Upper lobe of left lung (tissue), 6 donors: ENCODE data around the gene UBR1. TPM values are rescaled to one million over a fixed set of nuclear protein-coding genes. Genes with fewer than 3 reads are reported as not detected.
"Not testable (repeated sequence)": the region's sequence is repeated elsewhere in the genome, so short reads cannot be mapped to it uniquely, and the experiment has no call there.

Experiments used
- ATAC-seq, 2 donors: fragments of 200-7000 bp; cut with Tn5 transposase; one replicate each; pipeline ENCODE4 v1.9.1; 2022; ENCODE audit warnings: mild to moderate bottlenecking in 2 of 2, moderate library complexity in 2 of 2; ENCODE audit not compliant: low FRiP score in 2 of 2
- DNase-seq, 2 donors: peaks; one replicate each; pipeline ENCODE4 v3.0.0-alpha.2; 2019 to 2020
- H3K27ac ChIP-seq, 4 donors: fragments of 200-600 bp; sonication (generic); one replicate each; pipeline ENCODE4 v1.5.1; 2016 to 2019
- H3K27me3 ChIP-seq, 4 donors: fragments of 200-600 bp; sonication (generic); one replicate each; pipeline ENCODE4 v1.5.1; 2017 to 2019
- H3K36me3 ChIP-seq, 4 donors: fragments of 200-600 bp; sonication (generic); one replicate each; pipeline ENCODE4 v1.5.1; 2016 to 2019
- H3K4me1 ChIP-seq, 4 donors: fragments of 200-600 bp; sonication (generic); one replicate each; pipeline ENCODE4 v1.5.1; 2018 to 2019
- H3K4me3 ChIP-seq, 4 donors: fragments of 200-600 bp; sonication (generic); one replicate each; pipeline ENCODE4 v1.5.1; 2017 to 2019; ENCODE audit warnings: mild to moderate bottlenecking in 2 of 4, moderate library complexity in 1 of 4
- H3K9me3 ChIP-seq, 4 donors: fragments of 200-600 bp; sonication (generic); one replicate each; pipeline ENCODE4 v1.5.1; 2018 to 2019
- CTCF ChIP-seq, 6 experiments: fragments of 450-650 bp in 4 of 6; fragments of 200-600 bp in 2 of 6; sonication (generic) in 2 of 6; IDR thresholded peaks; one replicate each; pipeline ENCODE4 v1.5.1; 2016 to 2019; ENCODE audit warnings: antibody characterized with exemption in 6 of 6
- EP300 ChIP-seq, 4 donors: sonication (generic); formaldehyde crosslinking; IDR thresholded peaks; one replicate each; pipeline ENCODE4 v1.5.1; 2017; ENCODE audit warnings: antibody characterized with exemption in 4 of 4, control low read depth in 2 of 4
- POLR2A ChIP-seq, 4 donors: fragments of 450-650 bp; IDR thresholded peaks; one replicate each; pipeline ENCODE4 v1.5.1; 2016 to 2017; ENCODE audit warnings: antibody characterized with exemption in 4 of 4, mild to moderate bottlenecking in 2 of 4
- POLR2AphosphoS5 ChIP-seq, 2 donors: sonication (generic); formaldehyde crosslinking; IDR thresholded peaks; one replicate each; pipeline ENCODE4 v1.5.1; 2017; ENCODE audit warnings: antibody characterized with exemption in 2 of 2
- WGBS, 2 donors: methylation state at CpG; one replicate each; pipeline ENCODE4 v1.1.5; 2017 to 2018; 5-methylcytosine and 5-hydroxymethylcytosine counted together
- total RNA-seq, 6 donors: library from RNA; depleted of rRNA in 4 of 6; stranded (reverse); fragments of >200 nt in 4 of 6; gene quantifications; one replicate each; pipeline versions ENCODE4 v1.1.0 to v1.2.1, GENCODE V29; 2016 to 2021
- donor health status: DM: no; HTN: no; CAD: no; lungs with moderate emphysema.
- donor health status: DM: no; HTN: yes; CAD: no; lungs with severe emphysema.

Gene UBR1
- total RNA-seq, 6 donors from 2014 or later, result 23.7 to 49.2 (median 27.2) TPM

- H3K4me3 ChIP-seq, result no peak overlapping the region
- DNase-seq (no peak), ATAC-seq (no peak)
- no peaks in the 10 kb centered on the region for H3K27me3 ChIP-seq
- no peak overlapping the region for H3K27ac ChIP-seq
- H3K36me3 ChIP-seq, result peaks cover 5 to 64% (median 17%) of the 10 kb centered on the region in 4 donors
- H3K9me3 ChIP-seq, result no peaks in the 10 kb centered on the region
- no peaks in the 10 kb centered on the region for H3K4me1 ChIP-seq
- no peak for TF ChIP-seq EP300 (IDR thresholded peaks at IDR 0.05)
- TF ChIP-seq POLR2A (IDR thresholded peaks at IDR 0.05), result no peak
- no peak for TF ChIP-seq POLR2AphosphoS5 (IDR thresholded peaks at IDR 0.05)
- no peak for TF ChIP-seq CTCF (IDR thresholded peaks at IDR 0.05)
- 86 to 94% methylated on average over 3 of the region's 3 CpGs for WGBS, 2 donors
Observed at GRCh38 chr15:42992626-42993025, 113.2 kb downstream of the UBR1 start.

DNA sequence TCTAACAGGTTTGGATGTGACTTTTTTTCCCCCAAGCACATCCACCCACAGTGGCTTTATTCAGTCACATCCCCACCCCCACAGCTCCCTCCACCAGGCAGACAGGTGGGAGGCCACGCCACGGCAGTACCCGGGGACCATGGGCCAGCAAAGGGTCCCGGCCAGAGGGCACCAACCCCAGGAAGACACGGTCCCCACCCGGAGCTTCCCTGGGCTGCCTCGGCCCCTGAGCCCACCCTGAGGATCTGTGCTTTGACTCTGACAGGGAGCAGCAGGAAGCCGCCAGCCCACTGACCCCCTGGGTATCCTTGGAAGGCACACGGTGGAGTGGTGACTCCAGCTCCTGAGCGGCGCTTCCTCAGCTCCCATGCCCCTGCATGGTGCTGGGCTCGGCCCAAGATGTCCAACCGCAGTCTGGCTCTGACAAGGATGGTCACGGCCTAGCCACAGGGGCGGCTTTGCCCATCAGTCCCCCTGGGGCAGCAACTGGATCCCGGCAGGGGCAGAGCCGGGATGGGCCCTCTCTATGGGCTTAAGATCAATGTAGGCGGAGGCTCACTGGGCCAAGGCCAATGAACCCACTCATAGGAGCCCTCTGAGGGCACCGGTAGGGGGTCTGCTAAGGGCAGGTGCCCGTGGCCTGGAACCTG, 119.0 kb downstream of the UBR1 start:
- Histone ChIP-seq H3K4me1 (no peaks in the 10 kb centered on the region), H3K27ac (no peak overlapping the region), H3K27me3 (no peaks in the 10 kb centered on the region), H3K9me3 (no peaks in the 10 kb centered on the region), H3K36me3 (peaks cover 4 to 73% (median 29%) of the 10 kb centered on the region in 4 donors), H3K4me3 (no peak overlapping the region)
- 98 to 99% methylated on average over 8 to 18 of the region's 20 CpGs for WGBS, 2 donors
- ATAC-seq, result no peak
- DNase-seq, result peak in 1 of 2 donors; percentile 62
- TF ChIP-seq POLR2AphosphoS5 (IDR thresholded peaks at IDR 0.05), result no peak
- TF ChIP-seq CTCF (IDR thresholded peaks at IDR 0.05), result no peak
- TF ChIP-seq POLR2A (IDR thresholded peaks at IDR 0.05), result no peak
- no peak for TF ChIP-seq EP300 (IDR thresholded peaks at IDR 0.05)

DNA sequence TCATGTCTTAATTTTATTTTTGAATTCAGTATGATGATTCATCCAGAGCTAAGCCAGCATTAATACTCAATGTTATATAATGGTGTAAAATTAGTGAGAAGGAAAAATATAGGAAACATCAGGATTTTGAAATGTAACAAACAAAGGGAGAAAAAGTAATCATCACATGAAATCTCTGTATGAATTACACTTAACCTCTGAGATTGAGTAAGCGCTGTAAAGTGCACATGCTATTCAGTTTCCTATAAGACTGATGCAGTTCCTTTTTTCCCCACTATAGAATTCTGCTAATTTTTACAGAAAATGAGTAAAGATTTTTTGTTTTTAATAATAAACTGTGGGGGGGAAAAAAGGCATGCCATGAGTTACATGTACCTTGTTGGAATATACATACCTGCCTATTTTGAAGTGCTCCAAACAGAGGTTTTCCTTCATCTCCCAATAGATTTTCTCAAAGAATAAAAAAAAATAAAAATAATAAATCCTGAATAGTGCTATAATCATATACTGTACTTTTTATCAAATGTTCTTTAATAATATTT, 121.3 kb downstream of the UBR1 start:
- no peak overlapping the region for H3K4me3 ChIP-seq
- no peak overlapping the region for H3K27ac ChIP-seq
- H3K36me3 ChIP-seq, result peaks cover 4 to 76% (median 34%) of the 10 kb centered on the region in 4 donors
- H3K4me1 ChIP-seq, result no peaks in the 10 kb centered on the region
- 96 to 98% methylated on average over 1 of the region's 1 CpG for WGBS, 2 donors
- no peaks in the 10 kb centered on the region for H3K27me3 ChIP-seq
- no peaks in the 10 kb centered on the region for H3K9me3 ChIP-seq
- no peak for DNase-seq
- no peak for ATAC-seq
- no peak for TF ChIP-seq EP300 (IDR thresholded peaks at IDR 0.05)
- TF ChIP-seq CTCF (IDR thresholded peaks at IDR 0.05), result no peak
- no peak for TF ChIP-seq POLR2A (IDR thresholded peaks at IDR 0.05)
- TF ChIP-seq POLR2AphosphoS5 (IDR thresholded peaks at IDR 0.05), result no peak

- not testable (repeated sequence) for H3K4me1 ChIP-seq, H3K4me3 ChIP-seq, DNase-seq, H3K9me3 ChIP-seq, ATAC-seq, H3K27ac ChIP-seq, H3K27me3 ChIP-seq
- H3K36me3 ChIP-seq, result peaks cover 5 to 79% (median 38%) of the 10 kb centered on the region in 4 donors
- WGBS, 2 donors, result 95 to 98% methylated on average over 6 of the region's 6 CpGs
Observed at GRCh38 chr15:42979113-42979512, 126.7 kb downstream of the UBR1 start.

GRCh38 chr15:42974202-42974862, 131.5 kb downstream of the UBR1 start:
- Histone ChIP-seq H3K27me3 (no peaks in the 10 kb centered on the region), H3K4me1 (no peaks in the 10 kb centered on the region), H3K4me3 (no peak overlapping the region), H3K36me3 (peaks cover 11 to 89% (median 45%) of the 10 kb centered on the region in 4 donors), H3K27ac (no peak overlapping the region), H3K9me3 (no peaks in the 10 kb centered on the region)
- TF ChIP-seq POLR2AphosphoS5 (IDR thresholded peaks at IDR 0.05) (no peak), EP300 (IDR thresholded peaks at IDR 0.05) (no peak), POLR2A (IDR thresholded peaks at IDR 0.05) (no peak), CTCF (IDR thresholded peaks at IDR 0.05) (no peak)
- no peak for DNase-seq
- 92 to 100% methylated on average over 2 of the region's 2 CpGs for WGBS, 2 donors
- no peak for ATAC-seq
